Renal cortex interstitium (tissue), 11 donors: Measurements from ENCODE around the gene ARHGEF11. TPM values are rescaled to one million over a fixed set of nuclear protein-coding genes. Genes with fewer than 3 reads are reported as not detected.
A peak's percentile ranks its signal among the peaks of the same experiment; 100 is the strongest.

Experiments
- DNase-seq, 11 donors: peaks; one replicate each; pipeline ENCODE4 v3.0.0-alpha.2; 2013; ENCODE audit warnings: low read depth in 9 of 11, low spot score in 4 of 11; ENCODE audit errors: extremely low read depth in 1 of 11
- polyA plus RNA-seq, 3 donors: library from polyadenylated mRNA; unstranded; fragments of 120-200 nt; gene quantifications; one replicate each; pipeline ENCODE4 v1.2.1, GENCODE V29; 2013; ENCODE audit not compliant: insufficient read length in 3 of 3

ARHGEF11 gene
- polyA plus RNA-seq, 3 donors, result 30.4 to 39.2 (median 36.7) TPM

DNA sequence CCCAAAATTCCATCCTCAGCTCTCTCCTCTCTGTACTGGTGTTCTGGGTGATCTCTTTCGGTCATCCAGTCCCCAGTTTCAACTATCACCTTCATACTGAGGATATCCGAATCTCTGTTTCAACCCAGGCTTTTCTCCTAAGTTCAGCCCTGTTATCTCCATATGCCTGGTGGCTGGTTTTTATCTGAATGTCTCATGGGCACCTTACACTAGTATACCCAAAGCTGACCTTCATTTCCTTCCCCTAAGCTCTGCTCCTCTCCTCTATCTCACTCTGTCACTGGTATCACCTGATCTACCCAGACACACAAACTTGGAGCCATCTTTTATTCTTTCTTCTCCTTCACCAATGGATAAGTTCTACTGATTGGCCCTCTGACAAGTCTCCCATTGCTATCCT is 72.1 kb downstream of the ARHGEF11 start:
- no peak for DNase-seq

DNA sequence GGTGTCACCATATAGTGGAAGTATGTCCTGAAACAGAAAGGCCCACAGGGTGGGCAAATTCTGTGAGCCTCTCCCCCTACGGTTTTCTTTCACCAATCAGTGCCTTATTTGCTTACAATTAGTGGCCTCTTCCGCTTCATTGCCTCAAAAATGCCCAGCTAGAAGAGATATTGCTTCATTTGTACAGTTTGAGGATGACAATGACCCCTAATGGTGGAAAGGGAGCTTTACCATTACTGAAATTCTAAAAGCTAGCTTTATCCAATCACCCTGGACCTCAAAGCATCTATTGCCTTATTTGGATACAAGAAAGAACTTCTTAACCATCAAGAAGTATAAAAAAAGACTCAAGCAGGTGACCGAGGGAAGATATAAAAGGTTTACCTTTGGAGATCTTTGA is 75.5 kb downstream of the ARHGEF11 start:
- DNase-seq, result no peak

DNA sequence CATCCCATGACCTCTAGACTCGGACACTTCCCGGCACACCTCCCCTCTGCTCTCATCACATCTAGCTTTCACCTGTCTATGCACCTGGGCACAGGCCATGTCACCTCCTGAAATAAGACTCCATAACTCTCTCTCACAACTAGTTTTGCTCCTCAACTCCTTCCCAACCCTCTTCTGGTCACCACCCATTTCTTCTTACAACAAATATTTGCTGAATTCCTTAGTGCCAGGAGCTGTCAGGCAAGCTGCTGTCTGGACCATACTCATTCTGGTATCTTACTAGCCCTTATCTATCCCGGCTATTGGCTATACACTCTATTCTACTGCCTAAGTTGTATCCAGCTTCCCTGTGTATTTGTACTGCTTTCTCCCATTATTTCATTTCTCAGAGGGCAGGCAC is 76.0 kb downstream of the ARHGEF11 start:
- DNase-seq, result no peak

DNA sequence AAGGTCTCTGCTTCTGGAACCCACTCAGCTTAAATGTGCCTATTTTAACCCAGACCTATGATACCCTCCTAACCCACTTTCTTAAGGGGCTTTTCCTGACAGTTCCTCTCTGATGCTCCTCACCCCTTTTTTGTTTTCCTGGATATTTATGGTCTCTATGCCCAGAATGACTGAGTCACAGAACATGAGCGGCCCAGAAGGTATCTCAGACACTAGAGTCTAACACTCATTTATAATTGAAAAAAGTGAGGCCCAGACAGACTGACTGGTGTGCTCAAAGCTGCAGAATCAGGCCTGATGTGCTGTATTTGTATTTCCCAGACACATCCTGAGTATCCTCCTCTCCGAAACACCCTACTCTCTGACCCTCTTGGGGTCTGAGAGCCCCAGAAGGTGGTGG is 81.1 kb downstream of the ARHGEF11 start:
- DNase-seq, result no peak

DNA sequence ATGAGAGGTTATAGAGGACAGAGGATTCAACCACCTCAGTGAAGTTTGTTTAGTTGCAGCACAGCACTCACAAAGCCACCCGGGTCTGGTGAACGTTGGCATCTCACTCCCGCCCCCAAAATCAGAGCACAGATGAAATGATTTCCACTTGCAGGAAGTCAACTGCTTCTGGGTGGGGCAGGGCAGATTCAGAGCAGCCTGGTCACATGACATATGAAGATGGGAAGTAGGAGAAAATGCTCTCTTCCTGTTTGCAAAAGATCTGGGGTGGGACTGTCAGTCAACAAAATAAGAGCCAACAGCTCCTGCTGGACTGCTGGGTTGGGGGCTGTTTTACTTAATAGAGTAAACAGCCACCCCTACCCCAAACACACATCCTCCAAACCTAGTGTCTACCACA is 81.9 kb downstream of the ARHGEF11 start:
- DNase-seq, result no peak

DNA sequence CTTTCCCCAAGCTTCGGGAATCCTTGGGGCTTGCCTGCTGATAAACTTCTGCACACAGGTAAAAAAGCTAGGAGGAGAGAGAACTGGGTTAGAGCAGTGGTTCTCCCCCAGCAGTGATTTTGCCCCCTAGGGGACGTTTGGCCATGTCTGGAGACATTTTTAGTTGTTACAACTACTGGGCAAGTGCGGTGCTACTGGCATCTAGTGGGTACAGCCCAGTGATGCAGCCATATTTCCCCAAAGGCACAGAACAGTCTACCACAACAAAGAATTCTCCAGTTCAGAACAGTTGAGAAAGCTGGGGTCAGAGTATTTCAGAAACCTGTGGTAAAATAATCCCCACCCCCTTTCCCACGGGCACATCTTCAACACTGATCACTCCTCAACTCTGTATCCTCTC is 83.8 kb downstream of the ARHGEF11 start:
- DNase-seq, result no peak

DNA sequence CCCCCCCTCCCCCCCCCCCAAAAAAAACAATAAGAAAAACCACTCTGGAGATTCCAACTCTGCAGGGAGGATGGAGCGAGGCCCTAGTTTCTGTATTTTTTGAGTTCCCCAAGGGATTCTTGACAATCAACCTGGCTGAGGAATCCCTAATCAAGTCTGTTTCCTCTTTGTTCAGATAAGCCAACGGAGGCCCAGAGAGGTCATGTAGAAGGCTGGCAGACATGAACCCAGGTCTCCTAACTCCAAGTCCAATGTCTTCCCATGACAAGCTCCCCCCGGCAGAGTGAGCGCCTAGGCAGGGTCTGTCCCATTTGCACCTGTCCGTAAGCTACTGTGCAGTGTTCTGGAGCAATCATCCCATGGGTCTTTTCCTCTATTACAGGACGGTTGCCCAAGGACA is 85.6 kb downstream of the ARHGEF11 start:
- DNase-seq, result no peak

DNA sequence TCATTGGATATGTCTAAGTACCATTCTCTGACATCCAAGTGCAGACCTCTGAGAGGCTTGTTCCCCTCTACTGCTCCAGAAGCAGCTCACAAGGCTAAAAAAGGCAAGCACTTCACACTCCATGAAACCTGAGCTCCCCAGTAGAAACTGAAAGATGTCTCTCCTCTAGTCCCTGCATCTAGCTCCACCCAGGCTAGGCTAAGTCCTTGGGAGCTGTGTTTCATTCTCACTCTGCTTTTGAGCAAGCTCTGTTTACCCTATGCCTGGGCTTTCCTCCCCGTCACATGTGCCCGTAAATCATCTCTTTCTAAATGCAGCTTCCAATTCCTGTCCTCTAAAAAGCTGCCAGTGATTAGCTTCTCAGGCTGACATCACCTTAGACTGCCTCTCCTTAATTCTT is 86.1 kb downstream of the ARHGEF11 start:
- peak in 1 of 11 donors; percentile 5 for DNase-seq

DNA sequence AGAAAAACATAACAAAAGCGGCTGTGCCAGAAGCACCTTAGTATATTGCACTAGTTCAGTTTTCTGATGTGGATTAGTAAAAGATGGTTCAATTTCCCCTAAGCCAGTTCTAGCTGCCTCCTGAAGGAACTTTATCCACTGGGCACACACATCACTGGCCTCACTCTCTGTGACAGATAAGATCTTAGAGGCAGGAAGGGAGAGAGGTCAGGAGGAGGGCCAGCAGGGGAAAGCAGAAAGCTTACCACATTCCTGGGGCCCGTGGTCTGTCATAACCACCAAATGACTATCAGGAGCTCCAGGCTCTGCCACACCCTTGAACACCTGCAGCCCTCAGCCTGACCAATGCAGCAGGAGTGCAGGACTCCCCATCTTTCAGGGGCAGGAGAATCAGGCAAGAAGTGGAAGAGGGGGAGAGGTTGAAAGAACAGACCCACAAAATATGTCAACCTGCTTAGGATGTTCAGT is 87.3 kb downstream of the ARHGEF11 start:
- no peak for DNase-seq

DNA sequence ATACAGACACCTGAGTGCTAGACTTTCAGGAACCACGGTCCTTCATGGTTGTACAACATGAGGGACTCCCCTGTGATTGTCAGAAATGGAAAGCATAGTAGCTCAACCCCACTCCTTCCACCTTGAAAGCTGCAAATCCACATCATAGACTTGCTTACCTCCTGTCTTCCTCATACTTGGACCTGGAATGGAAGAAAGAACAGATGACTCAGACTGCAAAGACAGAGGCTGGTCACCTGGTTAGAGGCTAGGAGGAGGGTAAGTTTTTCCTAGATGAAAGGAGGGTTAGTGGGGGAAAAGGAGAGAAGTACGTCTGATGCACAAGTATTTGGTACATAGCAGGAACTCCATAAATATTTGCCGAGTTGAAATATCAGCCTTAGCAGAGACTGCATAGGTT is 87.9 kb downstream of the ARHGEF11 start:
- no peak for DNase-seq

DNA sequence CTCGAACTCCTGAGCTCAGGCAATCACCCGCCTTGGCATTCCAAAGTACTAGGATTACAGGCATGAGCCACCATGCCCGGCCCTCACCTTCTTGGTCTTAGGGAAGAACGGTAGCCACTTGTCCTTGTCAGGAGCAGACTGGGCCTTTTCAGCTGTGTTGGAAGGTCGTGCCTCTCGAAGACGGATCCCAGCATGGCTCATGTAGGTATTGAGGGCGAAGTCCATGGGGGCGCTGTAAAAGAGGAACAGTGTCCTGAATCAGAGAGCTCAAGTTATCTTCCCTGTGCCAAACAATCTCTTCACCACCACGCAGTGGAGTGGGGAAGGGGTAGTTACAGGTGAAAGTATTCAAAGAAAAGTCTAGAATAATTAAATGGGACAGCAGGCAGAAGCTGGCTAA is 89.2 kb downstream of the ARHGEF11 start:
- no peak for DNase-seq

DNA sequence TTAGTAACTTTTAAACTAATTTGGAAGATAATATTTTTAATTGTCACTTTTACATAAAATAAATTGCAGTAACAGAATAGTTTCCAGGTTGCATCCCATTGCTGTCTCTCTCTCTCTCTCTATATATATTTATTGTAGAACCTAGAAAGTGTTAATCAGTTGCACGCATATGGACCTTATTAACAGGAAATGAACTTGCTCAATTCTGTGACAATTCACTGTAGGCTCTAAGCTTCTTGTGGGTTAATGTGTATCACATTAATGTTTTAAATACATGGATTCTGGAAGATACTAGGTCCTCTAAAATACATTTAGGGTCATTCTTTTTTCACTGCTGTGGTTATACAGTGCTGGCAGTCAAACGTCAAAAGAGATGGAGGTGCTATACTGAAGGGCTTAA is 92.0 kb downstream of the ARHGEF11 start:
- DNase-seq, result no peak

DNA sequence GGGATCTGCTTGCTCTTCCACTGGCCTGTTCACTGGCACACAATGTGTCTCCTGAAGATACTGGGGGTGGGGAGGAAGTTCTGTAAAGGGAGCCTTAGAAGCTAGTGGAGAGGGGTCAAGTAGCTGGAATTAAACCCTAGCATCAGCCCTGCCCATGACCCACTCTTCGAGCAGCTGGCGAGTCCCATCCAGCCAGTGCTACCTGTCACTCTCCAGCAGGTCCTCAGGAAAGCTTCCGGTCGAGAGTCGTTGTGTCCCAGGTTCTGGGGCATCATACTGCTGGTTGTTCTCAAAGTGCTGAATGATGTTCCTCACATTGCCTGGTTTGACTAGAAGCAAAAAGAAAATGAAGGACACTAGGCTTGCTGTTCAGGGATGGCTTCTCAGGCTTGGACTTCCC is 94.2 kb downstream of the ARHGEF11 start:
- no peak for DNase-seq

DNA sequence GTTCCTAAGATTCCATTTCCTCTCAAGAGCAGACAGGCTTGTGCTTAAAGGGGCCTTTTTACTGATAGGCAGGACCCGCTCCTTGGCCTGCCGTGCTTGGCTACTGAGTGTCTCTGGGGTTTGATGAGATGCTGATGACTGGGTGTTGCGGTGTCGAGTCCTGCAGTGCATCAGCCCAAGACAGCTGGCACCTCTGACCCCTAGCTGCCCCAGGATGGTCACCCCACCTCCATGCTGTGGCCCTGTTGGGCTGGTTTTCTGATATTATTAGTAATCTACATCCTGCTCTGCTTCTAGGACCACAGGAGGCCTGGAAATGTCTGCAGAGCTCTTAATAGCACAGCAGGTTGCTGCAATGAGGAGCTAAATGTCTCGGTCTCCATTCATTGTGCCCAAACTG is 96.4 kb downstream of the ARHGEF11 start:
- DNase-seq, result no peak

DNA sequence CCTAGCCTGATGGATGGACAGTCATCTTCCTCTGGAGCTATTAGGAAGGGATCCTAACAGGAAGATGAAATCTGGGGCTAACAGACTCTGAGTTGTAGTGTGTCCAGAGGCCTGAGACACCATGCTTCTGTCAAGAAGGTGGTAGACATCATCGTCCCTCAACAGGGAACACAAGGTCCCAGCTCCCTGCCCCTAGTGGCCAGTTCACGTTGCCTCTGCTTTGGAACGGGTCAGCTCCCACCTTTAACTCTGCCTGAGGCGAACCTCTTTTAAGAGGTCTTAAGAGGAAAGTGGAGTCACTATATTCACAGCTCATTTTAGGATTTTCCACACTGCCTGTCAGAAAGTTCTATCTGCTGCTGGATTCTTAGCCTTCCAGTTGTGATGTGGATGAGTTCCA is 96.8 kb downstream of the ARHGEF11 start:
- no peak for DNase-seq

DNA sequence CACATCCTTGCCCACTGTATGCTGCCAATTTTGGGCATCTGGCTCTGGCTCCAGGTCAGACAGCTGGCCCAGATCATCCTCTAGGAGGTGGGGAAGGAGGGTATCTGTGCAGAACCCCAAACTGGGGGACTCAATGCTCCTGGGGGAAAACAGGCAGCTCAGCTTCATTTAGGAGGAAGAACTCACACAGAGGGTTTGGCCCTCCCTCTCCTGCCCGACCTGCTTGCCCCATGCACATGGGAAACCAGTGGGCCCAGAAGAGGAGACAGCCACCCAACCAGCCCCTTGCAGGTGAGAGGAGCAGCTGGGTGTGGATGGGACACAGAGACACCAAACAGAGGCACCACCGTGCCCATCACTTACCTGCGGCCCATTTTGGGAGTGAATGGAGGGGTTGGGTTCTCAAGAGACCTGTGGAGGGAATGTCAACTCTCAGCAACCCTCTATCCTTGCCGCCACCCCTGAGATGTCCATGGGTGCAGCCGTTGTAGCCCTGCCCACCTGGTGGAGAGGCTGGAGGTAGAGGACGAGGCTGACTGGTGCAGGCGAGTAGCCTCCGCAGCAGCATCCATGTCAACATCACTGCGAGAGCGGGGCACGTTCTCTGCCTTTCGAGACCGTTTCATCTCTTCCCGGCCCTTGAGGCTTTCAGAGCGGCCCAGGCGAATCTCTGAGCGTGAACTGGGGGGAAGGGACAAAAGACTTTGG is 97.6 kb downstream of the ARHGEF11 start:
- DNase-seq, result no peak

DNA sequence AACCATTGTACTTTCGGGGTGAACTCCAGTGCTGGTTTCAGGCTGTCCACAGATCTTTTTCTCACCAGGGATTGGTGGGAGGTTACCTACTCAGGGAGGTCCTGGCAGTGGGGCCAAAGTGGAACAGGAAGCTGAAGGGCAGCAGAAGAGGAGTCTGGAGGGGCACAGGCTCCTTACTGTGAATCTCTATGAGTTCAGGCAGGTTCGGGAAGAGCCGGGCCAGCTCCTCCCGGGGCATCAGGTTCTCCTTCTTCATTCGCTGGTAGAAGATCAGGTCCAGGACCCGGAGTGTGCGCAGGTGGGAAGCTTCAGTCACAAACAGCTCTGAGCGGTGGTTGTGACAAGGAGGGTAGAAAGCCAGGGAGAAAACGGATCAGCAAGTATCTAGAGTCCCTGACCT is 98.4 kb downstream of the ARHGEF11 start:
- DNase-seq, result no peak

DNA sequence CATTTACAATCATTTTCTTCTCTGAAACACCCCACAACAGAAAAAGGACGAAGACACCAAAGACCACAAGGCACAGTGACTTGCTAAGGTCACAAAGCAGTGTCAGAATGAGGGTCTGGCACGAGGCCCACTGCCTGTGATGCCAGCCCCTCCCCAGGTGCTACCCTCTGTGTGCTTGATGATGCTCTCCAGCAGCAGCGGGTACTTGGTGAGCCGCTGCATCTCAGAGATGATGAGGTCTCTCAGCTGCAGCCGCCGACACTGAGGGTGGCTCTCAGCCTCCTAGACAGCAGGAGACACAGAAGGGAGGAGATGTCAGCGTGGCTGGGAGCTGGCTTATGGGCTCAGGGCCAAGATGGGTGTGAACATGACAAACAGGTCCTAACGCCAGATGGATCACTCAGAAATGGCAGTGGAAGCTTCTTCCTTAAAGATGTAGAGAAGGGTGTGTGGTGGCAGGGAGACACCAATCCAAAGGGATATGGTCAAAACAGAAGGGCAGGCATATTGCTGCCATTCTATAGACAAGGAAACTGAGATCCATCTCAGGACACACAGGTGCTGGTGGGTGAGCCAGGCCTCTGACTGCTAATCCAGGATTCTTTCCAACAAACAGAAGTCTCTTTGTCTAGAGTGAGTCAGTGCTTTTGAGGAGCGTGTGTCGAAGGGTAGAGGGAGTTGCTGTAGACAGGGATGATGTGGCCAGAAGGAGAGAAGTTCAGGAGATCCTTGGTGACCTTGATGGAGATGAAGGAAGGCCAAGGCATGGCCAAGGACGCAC is 99.5 kb downstream of the ARHGEF11 start:
- DNase-seq, result no peak

DNA sequence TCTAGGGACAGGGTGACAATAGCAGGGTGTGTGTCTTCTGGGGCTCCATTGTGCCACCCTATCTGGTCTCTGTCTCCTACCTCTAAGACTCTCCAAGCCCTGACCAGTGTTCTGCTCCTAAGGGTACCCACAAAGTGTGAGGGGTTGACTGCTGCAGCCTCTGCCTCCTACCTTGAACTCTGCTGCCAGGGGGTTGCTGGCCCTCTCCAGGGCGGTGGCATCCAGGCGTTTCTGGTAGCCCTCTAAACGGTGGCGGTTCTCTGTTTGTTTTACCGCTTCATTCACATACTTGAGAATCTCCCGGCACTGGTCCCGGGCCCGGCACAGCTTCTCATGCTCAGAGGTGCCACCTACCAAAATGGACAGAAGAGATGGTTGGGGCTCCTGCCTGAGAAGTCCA is 100.7 kb downstream of the ARHGEF11 start:
- DNase-seq, result no peak

DNA sequence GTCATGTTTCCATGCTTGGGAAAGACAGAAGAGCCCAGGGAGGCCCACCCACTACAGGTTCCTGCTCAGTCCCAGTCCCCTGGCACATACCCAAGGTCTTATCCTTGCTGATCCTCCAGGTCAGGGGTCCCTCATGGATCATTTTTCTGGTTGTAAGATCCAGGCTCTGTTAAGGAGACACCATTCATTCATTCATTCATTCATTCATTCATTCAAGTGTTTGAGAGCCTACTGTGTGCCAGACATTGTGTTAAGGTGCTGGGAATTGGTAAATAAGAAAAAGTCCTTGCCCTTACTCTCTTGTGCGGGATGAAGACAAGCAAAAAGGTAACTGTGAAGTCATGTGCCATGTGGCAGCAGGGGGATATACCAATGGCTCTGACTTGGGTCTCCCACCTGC is 101.3 kb downstream of the ARHGEF11 start:
- DNase-seq, result no peak

DNA sequence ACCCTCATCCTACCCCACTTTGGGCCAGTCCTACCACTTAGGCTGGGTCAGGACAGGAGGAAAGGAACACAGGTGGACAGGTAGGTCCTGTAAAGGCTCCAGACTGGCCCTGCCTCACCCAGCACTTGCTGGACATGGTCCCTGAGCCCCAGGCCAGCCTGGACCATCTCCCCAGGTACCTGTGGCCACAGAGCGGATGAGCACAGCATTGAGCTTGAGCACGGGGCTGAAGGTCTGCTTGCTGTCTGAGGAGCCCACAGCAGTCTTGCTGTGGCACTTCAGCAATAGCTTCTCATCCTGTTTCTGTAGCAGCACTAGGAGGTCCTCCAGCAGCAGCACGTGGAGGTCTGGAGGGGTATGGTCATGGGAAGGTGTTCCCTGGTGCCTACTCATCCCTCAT is 101.8 kb downstream of the ARHGEF11 start:
- DNase-seq, result no peak
